Measurements from ENCODE around the gene SETD2. TPM values are rescaled to one million over a fixed set of nuclear protein-coding genes. Genes with fewer than 3 reads are reported as not detected.

SETD2 gene
- total RNA-seq, 1 experiment from 2014 or later, result 60.8 TPM

GRCh38 chr3:47097864-47098263, 66.0 kb downstream of the SETD2 start:
- Mint-ChIP-seq H3K27ac (peak overlapping the region in 1 of 3 experiments; percentile 8; a peak in 1 of 7 replicates), H3K9me3 (no peaks in the 10 kb centered on the region), H3K4me3 (no peak overlapping the region), H3K4me1 (no peaks in the 10 kb centered on the region), H3K36me3 (ENCODE audit: insufficient read depth in 1 of 3, low read depth in 3 of 3) (peaks cover 8 to 63% (median 50%) of the 10 kb centered on the region in 3 experiments; a peak in 6 of 7 replicates), H3K27me3 (ENCODE audit: low read depth) (no peaks in the 10 kb centered on the region)
- no peak for TF ChIP-seq CTCF (conservative IDR thresholded peaks at IDR 0.05)
- no peaks in the 10 kb centered on the region for H3K27me3 ChIP-seq (ENCODE audit: insufficient read depth, low read length)
- no peak overlapping the region for H2BK5ac ChIP-seq (ENCODE audit: insufficient read length, low read length)
- no peak overlapping the region for H3K4me2 ChIP-seq (ENCODE audit: insufficient read depth, insufficient read length, low read length)
- H4K8ac ChIP-seq (replicated peaks; ENCODE audit: insufficient read length, low read depth, low read length), result no peak overlapping the region
- H3K4me1 ChIP-seq (ENCODE audit: insufficient read depth, low read length), result no peaks in the 10 kb centered on the region
- no peak overlapping the region for H2AK5ac ChIP-seq (ENCODE audit: insufficient read length, low read length)
- no peaks in the 10 kb centered on the region for H3K23me2 ChIP-seq (ENCODE audit: insufficient read length, low read depth, low read length, poor library complexity, severe bottlenecking)
- no peak overlapping the region for H3K27ac ChIP-seq (ENCODE audit: insufficient read length, low read depth, low read length)
- H4K5ac ChIP-seq (ENCODE audit: insufficient read length, low read depth, low read length), result no peak overlapping the region
- H2BK12ac ChIP-seq (ENCODE audit: insufficient read length, low read depth, low read length), result no peak overlapping the region
- no peak overlapping the region for H2BK20ac ChIP-seq (ENCODE audit: low read depth, low read length, poor library complexity, severe bottlenecking)
- H3K79me1 ChIP-seq (ENCODE audit: insufficient read depth, low read depth, low read length, poor library complexity, severe bottlenecking), result no peaks in the 10 kb centered on the region
- no peak overlapping the region for H3K56ac ChIP-seq (ENCODE audit: insufficient read length, low read depth, low read length)
- H3K14ac ChIP-seq (ENCODE audit: insufficient read depth, low read length), result no peak overlapping the region
- no peak for DNase-seq
- no peaks in the 10 kb centered on the region for H3K9me3 ChIP-seq (ENCODE audit: control insufficient read depth, low read depth, low read length)
- no peak overlapping the region for H2BK120ac ChIP-seq (ENCODE audit: low read depth, low read length, poor library complexity, severe bottlenecking)
- H3K79me2 ChIP-seq (ENCODE audit: insufficient read depth, low read length), result no peaks in the 10 kb centered on the region
- no peak overlapping the region for H2BK15ac ChIP-seq (ENCODE audit: low read depth, low read length)
- no peak overlapping the region for H2AFZ ChIP-seq (ENCODE audit: low read length)
- no peak overlapping the region for H4K91ac ChIP-seq (ENCODE audit: insufficient read length, low read depth, low read length)
- H3T11ph ChIP-seq (ENCODE audit: low read length), result no peak overlapping the region
- H3K23ac ChIP-seq (ENCODE audit: insufficient read length, low read depth, low read length), result no peak overlapping the region
- no peak overlapping the region for H3K18ac ChIP-seq (ENCODE audit: insufficient read length, low read depth, low read length)
- no peaks in the 10 kb centered on the region for H4K20me1 ChIP-seq (ENCODE audit: control insufficient read depth, insufficient read depth, insufficient read length)
- no peak overlapping the region for H3K9ac ChIP-seq (ENCODE audit: extremely low read depth, insufficient read length, low read length)
- no peak overlapping the region for H3K4ac ChIP-seq (ENCODE audit: low read depth, low read length)
- WGBS (ENCODE audit: extremely low coverage, insufficient read length, low lambda C conversion rate), result no CpG with 5 or more reads among the region's 5 CpGs

All from H9 (cell line).